ENCODE measurements around the gene SMYD1.
"Not testable (repeated sequence)": the region's sequence is repeated elsewhere in the genome, so short reads cannot be mapped to it uniquely, and the experiment has no call there.

SMYD1 gene

DNA sequence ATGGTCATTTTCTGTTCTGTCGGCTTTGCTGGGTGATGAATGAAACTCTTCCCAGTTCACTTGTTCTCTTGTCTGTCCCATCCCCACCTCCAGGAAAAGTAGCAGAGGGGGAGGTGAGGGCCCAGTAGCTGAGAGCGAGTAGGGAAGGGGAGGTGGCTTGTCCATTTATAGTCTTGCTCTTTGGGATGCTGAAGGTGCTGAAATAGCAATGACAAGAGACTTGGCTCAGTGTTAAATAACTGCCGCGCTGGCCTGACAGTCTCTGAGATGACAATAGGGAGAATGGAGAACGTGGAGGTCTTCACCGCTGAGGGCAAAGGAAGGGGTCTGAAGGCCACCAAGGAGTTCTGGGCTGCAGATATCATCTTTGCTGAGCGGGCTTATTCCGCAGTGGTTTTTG lies at the start of gene SMYD1:
Gene SMYD1 (plus strand): TSS at position 228 of the 400 bp plus-strand sequence. CDS start 40 bp downstream, at position 268.
- DNase-seq (ENCODE audit: low spot score): no peak

DNA sequence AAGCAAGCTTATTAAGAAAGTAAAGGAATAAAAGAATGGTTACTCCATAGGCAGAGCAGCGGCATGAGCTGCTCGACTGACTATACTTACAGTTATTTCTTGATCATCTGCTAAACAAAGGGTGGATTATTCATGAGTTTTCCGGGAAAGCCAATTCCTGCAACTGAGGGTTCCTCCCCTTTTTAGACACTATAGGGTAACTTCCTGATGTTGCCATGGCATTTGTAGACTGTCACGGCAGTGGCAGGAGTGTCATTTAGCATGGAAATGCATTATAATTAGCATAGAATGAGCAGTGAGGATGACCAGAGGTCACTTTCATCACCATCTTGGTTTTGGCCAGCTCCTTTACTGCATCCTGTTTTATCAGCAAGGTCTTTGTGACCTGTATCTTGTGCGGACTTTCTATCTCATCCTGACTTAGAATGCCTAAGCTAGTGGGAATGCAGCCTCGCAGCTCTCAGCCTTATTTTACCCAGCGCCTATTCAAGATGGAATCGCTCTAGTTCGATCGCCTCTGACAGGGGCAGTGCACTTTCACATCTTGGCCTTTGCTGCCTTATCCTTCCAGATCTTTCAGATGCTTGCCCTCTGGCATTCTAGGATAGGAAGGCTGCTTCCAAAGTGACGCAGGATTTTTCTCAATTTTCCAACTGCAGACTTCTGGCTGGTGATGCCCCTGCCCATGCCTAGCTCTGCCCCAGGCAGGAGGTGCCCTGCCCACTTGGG lies 49.4 kb upstream of the SMYD1 start:
- DNase-seq (ENCODE audit: low spot score): not testable (repeated sequence)

DNA sequence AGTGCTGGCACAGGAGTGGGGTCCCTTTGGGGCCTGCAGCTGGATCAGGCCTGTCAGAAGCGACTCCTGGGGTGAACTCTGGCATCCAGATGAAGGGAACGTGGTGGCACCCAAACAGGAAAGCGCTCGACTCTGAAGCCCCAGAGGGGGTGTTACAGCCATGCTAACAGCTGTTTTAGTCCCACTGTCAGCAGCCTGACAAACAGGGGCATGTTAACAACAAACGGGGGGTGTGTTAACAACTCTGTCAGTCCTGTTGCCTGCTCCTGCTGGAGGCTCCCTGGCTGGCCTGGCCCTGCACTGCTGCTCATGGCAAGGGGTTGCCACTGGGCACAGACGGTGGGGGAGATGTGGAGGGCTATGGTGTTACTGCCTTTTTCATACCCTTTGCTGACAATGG lies 48.7 kb upstream of the SMYD1 start:
- no peak for DNase-seq (ENCODE audit: low spot score)

DNA sequence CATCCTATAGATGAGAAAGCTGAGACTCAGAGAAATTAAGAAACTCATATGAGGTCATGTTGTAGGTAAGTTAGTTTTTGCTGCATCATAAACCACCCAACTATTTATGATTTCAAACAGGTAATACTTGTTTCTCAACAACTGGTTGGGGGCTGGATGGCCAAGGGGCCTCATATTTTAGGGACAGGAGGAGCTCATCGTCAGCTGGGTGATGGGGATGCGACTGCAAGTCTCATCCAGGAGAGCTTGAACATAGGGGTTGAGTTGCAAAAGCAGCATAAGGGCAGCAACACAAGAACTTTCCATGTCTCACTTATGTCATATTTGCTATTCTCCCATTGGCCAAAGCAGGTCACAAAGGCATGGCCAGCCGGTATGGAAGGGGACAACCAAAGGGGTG lies 47.6 kb upstream of the SMYD1 start:
- no peak for DNase-seq (ENCODE audit: low spot score)

DNA sequence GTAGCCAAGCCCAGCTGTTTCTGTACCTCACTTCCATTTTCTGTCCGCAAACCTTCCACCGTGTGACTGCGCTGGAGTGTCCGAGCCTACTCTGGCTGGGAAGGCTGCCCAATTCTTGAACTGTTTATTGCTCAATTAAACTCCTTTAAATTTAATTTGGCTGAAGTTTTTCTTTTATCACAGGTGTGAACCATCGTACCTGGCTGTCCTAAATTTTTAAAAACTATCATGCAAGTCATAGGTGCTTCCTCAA lies 45.0 kb upstream of the SMYD1 start:
- no peak for DNase-seq (ENCODE audit: low spot score)

DNA sequence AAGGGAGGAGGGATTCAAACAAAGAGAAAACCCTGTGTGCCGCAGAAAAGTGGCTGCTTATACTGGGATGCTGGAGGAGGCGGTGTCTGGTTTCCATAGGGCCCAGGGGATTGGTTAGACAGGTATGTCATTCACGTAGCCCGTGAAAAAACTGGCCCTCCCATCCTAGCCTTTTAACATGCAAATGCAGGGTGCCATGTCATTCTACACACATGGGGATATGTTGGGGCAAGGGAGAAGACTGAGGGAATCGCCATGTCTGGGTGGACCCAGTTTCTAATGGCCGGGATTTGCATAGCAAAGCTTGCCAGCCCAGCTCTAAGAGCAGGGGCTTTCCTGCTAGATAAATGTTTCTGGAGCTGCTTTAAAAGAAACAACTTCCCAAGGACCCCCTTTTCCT lies 43.1 kb upstream of the SMYD1 start:
- DNase-seq (ENCODE audit: low spot score): no peak

DNA sequence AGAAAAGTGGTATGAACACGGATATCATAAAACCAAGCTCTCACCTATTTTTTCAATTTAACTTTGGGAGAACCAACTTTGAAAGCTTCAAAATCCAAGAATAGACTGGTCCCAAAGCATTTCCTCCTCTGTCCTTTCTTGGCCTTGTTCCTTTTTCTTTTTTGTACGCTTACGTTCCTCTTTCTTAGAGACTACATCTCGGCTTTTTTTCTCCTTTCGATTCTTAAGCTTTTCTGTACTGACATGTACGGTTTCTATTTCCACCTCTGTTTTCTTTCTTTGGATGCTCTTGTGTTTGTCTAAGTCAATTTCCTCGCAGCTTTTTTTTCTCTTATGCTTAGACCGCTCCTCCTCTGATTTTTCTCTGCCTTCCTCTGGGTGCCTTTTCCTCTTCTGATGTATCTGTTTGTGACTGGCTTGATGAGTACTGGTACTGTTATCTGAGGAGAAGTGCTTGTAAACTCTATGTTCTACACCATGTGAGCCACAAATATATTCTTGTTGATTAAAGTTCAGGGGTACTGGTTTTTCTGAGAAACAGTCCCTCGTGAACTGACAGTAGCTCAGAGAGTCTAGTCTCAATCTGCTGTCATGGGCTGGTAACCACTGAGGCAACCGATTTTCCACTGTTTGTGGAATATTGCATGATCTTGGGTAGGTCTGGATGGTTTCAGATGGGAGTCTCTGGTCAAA lies 39.8 kb upstream of the SMYD1 start:
- no peak for DNase-seq (ENCODE audit: low spot score)

DNA sequence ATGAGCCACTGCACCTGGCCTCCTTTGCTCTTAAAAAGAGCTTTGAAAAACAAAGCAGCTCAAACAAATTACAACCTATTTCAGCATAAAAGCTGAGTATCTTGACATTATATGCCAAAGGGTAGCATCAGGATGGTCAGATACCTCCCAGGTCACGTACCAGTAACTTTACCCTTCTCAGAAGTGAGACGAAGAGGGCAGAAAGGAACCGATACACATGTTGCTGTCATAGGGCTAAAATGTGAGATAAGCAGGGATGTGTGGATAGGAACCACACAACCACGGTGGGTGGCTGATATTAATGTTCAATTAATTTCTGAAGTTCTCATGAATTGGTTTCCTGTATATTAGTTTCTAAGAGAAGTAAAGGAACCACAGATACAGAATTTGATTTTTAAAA lies 38.7 kb upstream of the SMYD1 start:
- DNase-seq (ENCODE audit: low spot score): no peak

DNA sequence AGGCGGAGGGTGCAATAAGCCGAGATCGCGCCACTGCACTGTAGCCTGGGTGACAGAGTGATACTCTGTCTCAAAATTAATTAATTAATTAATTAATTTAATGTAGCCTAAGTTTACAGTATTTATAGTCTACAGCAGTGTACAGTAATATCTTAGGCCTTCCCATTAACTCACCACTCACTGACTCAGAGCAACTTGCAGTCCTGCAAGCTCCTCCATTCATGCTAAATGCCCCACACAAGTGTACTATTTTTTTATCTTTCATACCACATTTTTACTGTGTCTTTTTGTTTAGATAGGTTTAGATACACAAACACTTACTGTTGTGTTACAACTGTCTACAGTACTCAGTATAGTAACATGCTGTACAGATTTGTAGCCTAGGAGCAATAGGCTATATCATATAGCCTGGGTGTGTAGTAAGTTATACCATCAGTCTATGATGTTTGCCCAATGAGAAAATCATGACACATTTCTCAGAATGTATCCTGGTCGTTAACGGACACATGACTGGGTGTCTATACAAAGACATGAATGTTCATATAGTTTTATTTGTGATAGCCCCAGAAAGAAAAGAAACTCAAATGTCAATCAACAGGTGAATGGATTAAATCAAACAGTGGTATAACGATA lies 35.4 kb upstream of the SMYD1 start:
- DNase-seq (ENCODE audit: low spot score): no peak

DNA sequence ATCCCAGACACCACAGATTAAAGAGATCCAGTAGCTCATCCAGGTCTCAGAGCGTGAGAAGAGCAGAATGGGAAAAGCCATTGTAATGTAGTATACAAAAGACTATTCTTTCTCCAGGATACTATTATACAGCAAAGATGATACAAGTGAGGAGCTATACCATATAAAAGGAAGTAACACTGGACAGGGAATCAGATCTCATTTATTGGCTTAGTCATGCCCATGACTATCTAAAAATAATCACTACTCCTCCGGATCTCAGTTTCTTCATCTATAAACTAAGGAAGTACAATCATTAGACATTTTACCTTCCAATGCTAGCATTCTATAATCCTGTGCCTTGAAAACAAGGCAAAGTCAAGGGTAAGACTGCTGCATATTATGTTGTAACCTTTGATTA lies 31.4 kb upstream of the SMYD1 start:
- DNase-seq (ENCODE audit: low spot score): no peak

DNA sequence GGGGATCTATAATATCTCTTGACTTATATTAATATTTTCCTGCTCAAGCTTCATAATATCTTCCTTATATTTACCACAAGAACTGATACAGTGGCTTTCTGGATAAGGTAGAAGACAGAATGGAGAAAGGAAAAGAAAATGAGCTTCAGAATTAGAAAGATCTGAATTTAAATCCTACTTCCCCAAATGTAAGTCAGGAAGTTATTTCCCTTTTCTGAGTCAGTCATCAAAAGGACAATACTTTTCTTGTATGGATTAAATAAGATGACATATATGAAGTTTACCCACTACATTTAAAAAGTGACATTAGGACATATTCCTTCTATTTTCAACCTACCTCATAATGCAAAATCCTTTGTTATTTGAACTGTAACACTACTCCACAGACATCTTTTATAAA lies 31.0 kb upstream of the SMYD1 start:
- DNase-seq (ENCODE audit: low spot score): no peak

DNA sequence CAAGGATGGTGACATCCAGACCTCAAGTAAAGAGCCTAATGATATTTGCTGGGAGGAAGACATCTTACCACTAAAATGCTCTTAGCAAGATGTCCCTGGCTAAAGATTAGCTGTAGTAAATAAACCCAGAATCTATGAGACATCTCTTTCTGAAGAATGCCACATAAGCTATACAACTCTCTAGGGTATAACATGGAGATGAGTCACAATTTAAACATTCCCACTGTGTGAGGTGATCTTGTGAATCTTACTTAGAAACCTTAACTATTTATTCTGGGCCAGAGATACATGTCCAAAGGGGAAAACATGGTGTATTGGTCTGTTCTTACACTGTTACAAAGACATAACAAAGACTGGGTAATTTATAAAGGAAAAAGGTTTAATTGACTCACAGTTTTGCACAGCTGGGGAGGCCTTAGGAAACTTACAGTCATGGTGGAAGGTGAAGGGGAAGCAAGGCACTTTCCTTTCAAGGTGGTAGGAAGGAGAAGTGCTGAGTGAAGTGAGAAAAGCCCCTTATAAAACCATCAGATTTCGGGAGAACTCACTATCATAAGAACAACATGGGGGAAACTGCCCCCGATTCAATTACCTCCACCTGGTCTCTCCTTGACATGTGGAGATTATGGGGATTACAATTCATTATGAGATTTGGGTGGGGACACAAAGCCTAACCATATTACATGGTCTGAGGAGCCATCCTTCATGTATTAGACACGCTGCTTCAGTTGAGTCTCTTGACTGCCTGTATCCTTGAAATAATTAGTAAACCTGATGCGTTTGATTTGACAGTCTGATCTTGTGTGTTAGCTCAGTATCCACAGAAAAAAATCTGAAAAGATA lies 29.1 kb upstream of the SMYD1 start:
- DNase-seq (ENCODE audit: low spot score): no peak

DNA sequence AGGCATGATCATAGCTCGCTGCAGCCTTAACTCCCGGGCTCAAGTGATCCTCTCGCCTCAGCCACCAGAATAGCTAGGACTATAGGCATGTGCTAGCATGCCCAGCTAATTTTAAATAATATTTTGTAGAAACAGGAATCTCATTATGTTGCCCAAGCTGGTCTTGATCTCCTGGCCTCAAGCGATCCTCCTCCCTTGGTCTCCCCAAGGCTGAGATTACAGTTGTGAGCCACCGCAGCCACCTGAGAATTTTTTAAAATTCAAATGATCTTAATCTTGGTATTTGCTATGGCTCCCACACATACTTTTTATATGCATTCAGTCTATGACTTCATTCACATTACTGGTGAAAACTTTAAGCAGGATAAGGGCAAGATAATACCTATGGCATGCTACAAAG lies 25.1 kb upstream of the SMYD1 start:
- no peak for DNase-seq (ENCODE audit: low spot score)

DNA sequence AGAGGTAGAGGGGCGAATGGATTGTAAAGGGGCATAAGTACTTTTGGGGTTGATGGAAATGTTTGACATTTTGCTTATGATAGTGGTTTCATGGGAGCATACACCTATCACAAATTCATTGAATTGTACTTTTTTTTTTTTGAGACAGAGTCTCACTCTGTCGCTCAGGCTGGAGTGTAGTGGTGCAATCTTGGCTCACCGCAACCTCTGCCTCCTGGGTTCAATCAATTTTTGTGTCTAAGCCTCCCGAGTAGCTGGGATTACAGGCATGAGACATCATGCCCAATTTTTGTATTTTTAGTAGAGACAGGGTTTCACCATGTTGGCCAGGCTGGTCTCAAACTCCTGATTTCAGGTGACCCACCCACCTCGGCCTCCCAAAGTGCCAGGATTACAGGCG lies 22.1 kb upstream of the SMYD1 start:
- DNase-seq (ENCODE audit: low spot score): not testable (repeated sequence)

DNA sequence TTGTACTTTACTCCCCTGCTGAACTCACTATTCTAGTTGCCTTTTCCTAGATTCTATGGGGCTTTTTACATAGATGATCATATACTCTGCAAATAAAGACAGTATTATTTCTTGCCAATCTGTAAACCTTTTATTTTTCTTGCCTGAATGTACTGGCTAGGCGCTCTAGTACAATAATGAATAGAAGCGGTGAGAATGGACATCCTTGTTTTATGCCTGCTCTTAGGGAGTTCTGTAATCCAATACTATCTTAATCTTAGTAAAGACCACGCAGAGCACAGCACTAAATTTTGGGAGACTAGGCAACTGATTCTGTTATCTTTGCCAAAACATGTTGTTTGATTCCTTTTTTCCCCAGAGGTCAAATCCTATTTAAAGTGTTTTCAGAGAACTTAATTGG lies 19.1 kb upstream of the SMYD1 start:
- no peak for DNase-seq (ENCODE audit: low spot score)

DNA sequence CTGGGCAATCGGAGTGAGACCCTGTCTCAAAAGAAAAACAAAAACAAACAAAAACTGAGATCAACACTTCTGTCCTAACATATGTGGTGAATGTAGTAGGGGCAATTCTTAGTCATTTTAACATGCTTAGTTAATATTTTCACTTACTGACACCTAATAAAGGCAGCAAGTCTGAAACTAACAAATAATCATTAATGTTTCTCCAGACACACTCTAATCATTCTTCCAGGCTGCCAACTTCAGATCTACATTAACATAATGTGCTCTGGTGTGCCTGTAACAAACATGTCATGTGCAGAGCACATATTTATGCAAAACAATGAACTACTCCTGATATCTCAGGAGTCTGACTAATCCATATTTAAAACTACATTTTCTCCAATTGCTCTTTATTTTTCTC lies 18.0 kb upstream of the SMYD1 start:
- no peak for DNase-seq (ENCODE audit: low spot score)

DNA sequence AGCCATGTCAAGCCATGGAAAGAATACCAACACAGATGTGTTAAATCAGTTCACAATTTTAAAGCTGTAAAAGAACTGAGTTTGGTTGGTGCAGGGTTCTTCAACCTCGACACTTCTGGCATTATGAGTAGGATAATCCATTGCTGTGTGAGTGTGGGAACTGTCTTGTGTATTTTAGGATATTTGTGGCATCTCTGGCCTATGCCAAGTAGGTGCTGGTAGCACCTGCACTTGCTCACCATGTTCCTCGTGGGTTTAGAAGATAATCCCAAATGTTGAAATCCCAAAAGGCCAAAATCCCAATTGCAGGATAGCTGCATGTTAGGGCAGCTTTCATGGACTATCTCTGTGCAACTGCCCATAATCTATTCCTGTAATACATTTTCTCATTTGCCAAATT lies 15.8 kb upstream of the SMYD1 start:
- DNase-seq (ENCODE audit: low spot score): no peak

DNA sequence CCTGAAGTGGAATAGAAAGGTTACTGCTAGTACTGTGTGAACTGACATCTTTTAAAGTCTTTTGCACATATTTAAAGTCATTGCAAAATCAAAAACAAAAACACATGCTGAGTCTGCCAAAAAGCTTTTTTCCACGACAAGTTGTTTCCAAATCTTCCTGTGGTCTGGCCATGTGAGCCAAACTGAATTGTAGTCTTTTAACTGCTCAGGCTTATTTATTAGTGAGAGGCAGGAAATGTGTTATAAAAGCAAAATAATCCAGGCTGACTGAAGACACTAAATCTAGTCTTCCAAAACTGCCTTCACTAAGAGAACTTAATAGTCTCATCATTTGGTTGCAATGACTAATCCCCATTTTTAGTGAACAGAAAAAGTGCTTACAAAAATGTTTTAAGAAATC lies 14.3 kb upstream of the SMYD1 start:
- DNase-seq (ENCODE audit: low spot score): no peak

DNA sequence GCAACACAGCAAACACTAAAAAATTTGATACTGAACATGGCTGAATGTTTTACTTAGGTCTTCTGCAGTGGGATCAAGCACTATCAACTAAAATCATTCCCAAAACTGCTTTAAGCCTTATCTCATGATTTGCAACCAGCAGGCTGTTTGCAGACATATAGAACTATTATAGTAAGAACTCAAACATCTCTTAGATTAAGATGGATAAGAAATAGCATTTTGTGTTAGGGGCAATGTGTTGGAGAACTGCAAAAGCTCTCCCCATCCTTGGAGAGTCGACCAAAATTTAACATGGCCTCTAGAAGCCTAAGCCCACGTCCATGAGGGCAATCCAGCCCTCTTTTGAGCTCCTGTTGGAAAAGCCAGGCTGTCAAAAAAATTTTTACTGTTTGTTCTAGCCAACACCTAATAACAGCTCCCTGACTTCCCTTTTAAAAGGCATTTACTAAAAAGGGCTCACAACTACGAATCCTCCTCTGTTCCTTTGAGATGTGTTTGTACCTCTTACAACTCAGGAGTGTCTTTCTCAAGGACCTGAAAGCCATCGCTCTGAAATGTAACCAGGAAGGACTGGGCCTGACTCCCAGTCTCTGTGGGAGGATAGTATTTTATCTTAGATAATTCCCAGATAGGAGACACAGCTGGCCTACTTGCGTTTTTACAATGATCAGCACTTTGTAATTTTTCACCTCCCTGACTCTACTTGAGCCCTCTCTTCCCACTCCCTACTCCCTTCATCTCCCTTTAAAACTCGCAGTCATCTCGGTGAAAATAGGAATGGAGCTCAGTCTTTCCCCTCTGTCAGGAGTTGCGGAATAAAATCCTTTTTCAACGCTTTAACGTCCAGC lies 13.5 kb upstream of the SMYD1 start:
- DNase-seq (ENCODE audit: low spot score): no peak

DNA sequence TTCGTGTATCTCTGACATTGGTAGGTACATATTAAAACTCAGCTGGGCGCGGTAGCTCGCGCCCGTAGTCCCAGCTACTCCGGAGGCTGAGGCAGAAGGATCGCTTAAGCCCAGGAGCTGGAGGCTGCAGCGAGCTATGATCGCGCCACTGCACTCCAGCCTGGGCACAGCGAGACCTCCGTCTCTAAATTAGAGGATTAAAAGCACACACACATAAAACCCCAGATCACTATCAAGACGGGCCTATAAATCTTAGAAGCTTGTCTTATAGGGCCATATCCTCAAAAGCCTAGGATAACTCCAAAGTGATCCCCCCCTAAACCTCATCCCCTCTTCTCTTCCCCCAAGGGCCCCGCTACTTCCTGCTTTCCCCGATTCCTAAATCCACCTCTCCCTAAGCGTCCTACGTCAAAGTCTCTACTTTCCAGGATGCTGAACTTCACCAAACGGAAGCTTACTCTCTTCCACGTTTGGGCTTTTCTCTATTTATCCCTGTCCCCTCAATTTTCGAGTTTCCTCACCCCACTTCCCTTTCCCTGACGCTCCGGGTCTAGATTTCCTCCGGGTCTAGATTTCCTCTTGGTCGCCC lies 12.7 kb upstream of the SMYD1 start:
- no peak for DNase-seq (ENCODE audit: low spot score)

DNA sequence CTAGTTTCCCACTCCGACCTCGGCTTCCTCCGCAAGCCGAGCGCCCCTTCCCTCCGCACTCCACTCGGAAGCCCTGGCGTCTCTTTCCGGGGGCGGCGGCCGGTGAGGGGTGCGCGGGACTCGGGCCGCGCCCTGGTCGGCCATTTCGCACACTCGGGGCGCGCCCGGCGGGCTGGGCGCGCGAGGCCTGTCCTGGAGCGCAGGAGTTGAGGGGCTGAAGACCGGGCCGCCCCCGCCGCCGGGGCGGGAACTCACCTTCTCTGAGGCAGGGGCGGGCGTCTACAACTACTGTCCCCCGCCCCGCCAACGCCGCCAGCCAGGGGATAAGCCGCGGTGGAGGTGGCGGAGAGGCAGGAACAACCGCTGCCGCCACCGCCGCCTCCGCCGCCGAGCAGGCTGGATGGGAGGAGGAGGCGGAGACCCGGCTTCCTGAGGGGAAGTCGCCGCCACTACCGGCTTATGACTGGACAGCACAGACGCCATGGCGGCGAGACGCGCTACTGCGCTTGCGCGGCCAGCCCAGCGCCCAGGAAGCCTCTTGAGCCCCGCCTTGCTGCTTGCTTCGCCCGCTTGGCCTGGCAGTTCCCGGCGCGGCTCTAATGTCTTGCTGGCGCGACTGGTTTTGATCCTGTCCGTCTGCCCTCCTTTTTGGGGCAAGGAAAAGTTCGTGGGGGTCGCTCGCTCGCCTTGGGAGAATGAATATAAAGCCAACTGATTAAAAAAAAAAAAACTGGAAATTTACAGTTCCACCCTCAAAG lies 12.1 kb upstream of the SMYD1 start, which contains the start of gene KRCC1:
Gene KRCC1 (minus strand): TSS at position 413 of the 758 bp plus-strand sequence. CDS start 27,220 bp downstream, outside the sequence.
- peak; percentile 95 for DNase-seq (ENCODE audit: low spot score)
